Measurements from ENCODE around the gene RGS7. TPM values are rescaled to one million over a fixed set of nuclear protein-coding genes. Genes with fewer than 3 reads are reported as not detected.

RGS7 gene
- polyA plus RNA-seq, 6 donors from 2014 or later: 0.29 to 2.9 (median 1.5) TPM

- Mint-ChIP-seq H3K9me3 (no peaks in the 10 kb centered on the region), H3K4me1 (no peaks in the 10 kb centered on the region), H3K27ac (no peak overlapping the region)
Observed at GRCh38 chr1:240813720-240814119, 543.3 kb downstream of the RGS7 start.

GRCh38 chr1:240811256-240811655, 545.7 kb downstream of the RGS7 start:
- H3K4me3 Mint-ChIP-seq: no peak overlapping the region
- no peak for ATAC-seq (ENCODE audit: low read depth in 2 of 2)
- H3K27ac Mint-ChIP-seq: no peak overlapping the region
- no peaks in the 10 kb centered on the region for H3K9me3 Mint-ChIP-seq
- no peak for DNase-seq
- H3K27me3 Mint-ChIP-seq: no peaks in the 10 kb centered on the region
- no peaks in the 10 kb centered on the region for H3K4me1 Mint-ChIP-seq
- no peaks in the 10 kb centered on the region for H3K36me3 Mint-ChIP-seq

More at GRCh38 chr1:240813720-240814119, 543.3 kb downstream of the RGS7 start:
- no peak for DNase-seq
- Mint-ChIP-seq H3K27me3 (no peaks in the 10 kb centered on the region), H3K36me3 (no peaks in the 10 kb centered on the region), H3K4me3 (no peak overlapping the region)
- no peak for ATAC-seq (ENCODE audit: low read depth in 2 of 2)

- no peak overlapping the region for H3K4me3 Mint-ChIP-seq
- H3K27me3 Mint-ChIP-seq: no peaks in the 10 kb centered on the region
- no peaks in the 10 kb centered on the region for H3K4me1 Mint-ChIP-seq
- H3K27ac Mint-ChIP-seq: no peak overlapping the region
- H3K36me3 Mint-ChIP-seq: no peaks in the 10 kb centered on the region
- no peak for ATAC-seq (ENCODE audit: low read depth in 2 of 2)
- DNase-seq: no peak
- no peaks in the 10 kb centered on the region for H3K9me3 Mint-ChIP-seq
Observed at GRCh38 chr1:240808381-240808780, 548.6 kb downstream of the RGS7 start.

- H3K27me3 Mint-ChIP-seq: no peaks in the 10 kb centered on the region
Observed at GRCh38 chr1:240806200-240806745, 550.7 kb downstream of the RGS7 start.

GRCh38 chr1:240804475-240804874, 552.5 kb downstream of the RGS7 start:
- ATAC-seq (ENCODE audit: low read depth in 2 of 2) (no peak), DNase-seq (no peak)
- no peaks in the 10 kb centered on the region for H3K9me3 Mint-ChIP-seq
- H3K27me3 Mint-ChIP-seq: no peaks in the 10 kb centered on the region
- no peaks in the 10 kb centered on the region for H3K4me1 Mint-ChIP-seq
- H3K4me3 Mint-ChIP-seq: no peak overlapping the region
- no peak overlapping the region for H3K27ac Mint-ChIP-seq
- H3K36me3 Mint-ChIP-seq: no peaks in the 10 kb centered on the region

More at GRCh38 chr1:240806200-240806745, 550.7 kb downstream of the RGS7 start:
- no peak overlapping the region for H3K27ac Mint-ChIP-seq
- no peak overlapping the region for H3K4me3 Mint-ChIP-seq
- no peaks in the 10 kb centered on the region for H3K9me3 Mint-ChIP-seq
- no peaks in the 10 kb centered on the region for H3K36me3 Mint-ChIP-seq
- no peak for DNase-seq
- ATAC-seq (ENCODE audit: low read depth in 2 of 2): no peak
- no peaks in the 10 kb centered on the region for H3K4me1 Mint-ChIP-seq

- DNase-seq (no peak), ATAC-seq (ENCODE audit: low read depth in 2 of 2) (no peak)
- Mint-ChIP-seq H3K4me3 (no peak overlapping the region), H3K27me3 (no peaks in the 10 kb centered on the region), H3K4me1 (no peaks in the 10 kb centered on the region), H3K36me3 (no peaks in the 10 kb centered on the region), H3K9me3 (no peaks in the 10 kb centered on the region), H3K27ac (no peak overlapping the region)
Observed at GRCh38 chr1:240803151-240803550, 553.9 kb downstream of the RGS7 start.

GRCh38 chr1:240802271-240802670, 554.7 kb downstream of the RGS7 start:
- Mint-ChIP-seq H3K27me3 (no peaks in the 10 kb centered on the region), H3K36me3 (no peaks in the 10 kb centered on the region), H3K27ac (no peak overlapping the region), H3K4me1 (no peaks in the 10 kb centered on the region), H3K9me3 (no peaks in the 10 kb centered on the region), H3K4me3 (no peak overlapping the region)
- ATAC-seq (ENCODE audit: low read depth in 2 of 2) (no peak), DNase-seq (no peak)

GRCh38 chr1:240801442-240801841, 555.6 kb downstream of the RGS7 start:
- Mint-ChIP-seq H3K9me3 (no peaks in the 10 kb centered on the region), H3K27me3 (no peaks in the 10 kb centered on the region), H3K36me3 (no peaks in the 10 kb centered on the region), H3K4me1 (no peaks in the 10 kb centered on the region), H3K4me3 (no peak overlapping the region), H3K27ac (no peak overlapping the region)
- DNase-seq (no peak), ATAC-seq (ENCODE audit: low read depth in 2 of 2) (no peak)

- H3K27me3 Mint-ChIP-seq: no peaks in the 10 kb centered on the region
- ATAC-seq (ENCODE audit: low read depth in 2 of 2) (no peak), DNase-seq (no peak)
- no peak overlapping the region for H3K27ac Mint-ChIP-seq
- no peaks in the 10 kb centered on the region for H3K9me3 Mint-ChIP-seq
- no peaks in the 10 kb centered on the region for H3K4me1 Mint-ChIP-seq
- H3K36me3 Mint-ChIP-seq: no peaks in the 10 kb centered on the region
- no peak overlapping the region for H3K4me3 Mint-ChIP-seq
Observed at GRCh38 chr1:240800291-240800690, 556.7 kb downstream of the RGS7 start.

GRCh38 chr1:240797050-240797449, 560.0 kb downstream of the RGS7 start:
- Mint-ChIP-seq H3K4me3 (no peak overlapping the region), H3K4me1 (no peaks in the 10 kb centered on the region), H3K36me3 (no peaks in the 10 kb centered on the region), H3K9me3 (peaks cover 0 to 5% (median 0%) of the 10 kb centered on the region in 7 donors), H3K27me3 (peaks cover 0 to 3% (median 0%) of the 10 kb centered on the region in 3 donors), H3K27ac (no peak overlapping the region)
- ATAC-seq (ENCODE audit: low read depth in 2 of 2) (no peak), DNase-seq (no peak)

- H3K36me3 Mint-ChIP-seq: no peaks in the 10 kb centered on the region
Observed at GRCh38 chr1:240794046-240794843, 562.8 kb downstream of the RGS7 start.

GRCh38 chr1:240792915-240793529, 564.0 kb downstream of the RGS7 start:
- H3K4me3 Mint-ChIP-seq: no peak overlapping the region
- peaks cover 0 to 7% (median 3%) of the 10 kb centered on the region in 7 donors for H3K9me3 Mint-ChIP-seq
- DNase-seq (no peak), ATAC-seq (ENCODE audit: low read depth in 2 of 2) (no peak)
- H3K27ac Mint-ChIP-seq: no peak overlapping the region
- no peaks in the 10 kb centered on the region for H3K36me3 Mint-ChIP-seq
- H3K27me3 Mint-ChIP-seq: peaks cover 0 to 3% (median 0%) of the 10 kb centered on the region in 3 donors
- H3K4me1 Mint-ChIP-seq: no peaks in the 10 kb centered on the region

More at GRCh38 chr1:240794046-240794843, 562.8 kb downstream of the RGS7 start:
- no peak overlapping the region for H3K4me3 Mint-ChIP-seq
- H3K27me3 Mint-ChIP-seq: peaks cover 0 to 3% (median 0%) of the 10 kb centered on the region in 3 donors
- H3K27ac Mint-ChIP-seq: no peak overlapping the region
- ATAC-seq (ENCODE audit: low read depth in 2 of 2): no peak
- DNase-seq: no peak
- peaks cover 0 to 7% (median 3%) of the 10 kb centered on the region in 7 donors for H3K9me3 Mint-ChIP-seq
- no peaks in the 10 kb centered on the region for H3K4me1 Mint-ChIP-seq

GRCh38 chr1:240790856-240791255, 566.1 kb downstream of the RGS7 start:
- Mint-ChIP-seq H3K36me3 (no peaks in the 10 kb centered on the region), H3K4me3 (no peak overlapping the region), H3K9me3 (peaks cover 0 to 7% (median 3%) of the 10 kb centered on the region in 7 donors), H3K27me3 (peaks cover 0 to 3% (median 0%) of the 10 kb centered on the region in 3 donors), H3K4me1 (no peaks in the 10 kb centered on the region), H3K27ac (no peak overlapping the region)
- ATAC-seq (ENCODE audit: low read depth in 2 of 2) (no peak), DNase-seq (no peak)

- Mint-ChIP-seq H3K4me1 (no peaks in the 10 kb centered on the region), H3K4me3 (no peak overlapping the region), H3K36me3 (no peaks in the 10 kb centered on the region)
Observed at GRCh38 chr1:240786880-240787279, 570.1 kb downstream of the RGS7 start.

More at GRCh38 chr1:240786880-240787279, 570.1 kb downstream of the RGS7 start:
- DNase-seq (no peak), ATAC-seq (ENCODE audit: low read depth in 2 of 2) (no peak)
- no peaks in the 10 kb centered on the region for H3K27me3 Mint-ChIP-seq
- H3K27ac Mint-ChIP-seq: no peak overlapping the region
- H3K9me3 Mint-ChIP-seq: peaks cover 0 to 7% (median 2%) of the 10 kb centered on the region in 7 donors
